ENCODE data around the gene IQCK. TPM values are rescaled to one million over a fixed set of nuclear protein-coding genes. Genes with fewer than 3 reads are reported as not detected.
A peak's percentile ranks its signal among the peaks of the same experiment; 100 is the strongest.

The IQCK gene
- total and polyA plus RNA-seq, 8 donors = 3.5 to 100.0 (median 13.6) TPM

GRCh38 chr16:19700319-19700781 lies 17.7 kb upstream of the IQCK start:
- WGBS, 5 donors = 33 to 38% (median 35%) methylated on average over 6 of the region's 6 CpGs
- no peaks in the 10 kb centered on the region for H3K27me3 ChIP-seq
- no peaks in the 10 kb centered on the region for H3K9me3 ChIP-seq
- intact Hi-C loops (cut with DNase I; ENCODE audit: low total_unique reads) = no loop called here
- DNase-seq = peak in 1 of 2 donors; percentile 52
- no peak overlapping the region for H3K4me3 ChIP-seq
- H3K36me3 ChIP-seq = peaks cover 7 to 69% (median 60%) of the 10 kb centered on the region in 4 donors
- H3K27ac ChIP-seq = peak overlapping the region; percentile 29 to 88 (median 77)
- H3K4me1 ChIP-seq = peaks cover 55 to 67% (median 61%) of the 10 kb centered on the region in 4 donors
- TF ChIP-seq EP300 (IDR thresholded peaks at IDR 0.05) = no peak
- no peak for TF ChIP-seq POLR2AphosphoS5 (IDR thresholded peaks at IDR 0.05)
- no peak for TF ChIP-seq POLR2A (IDR thresholded peaks at IDR 0.05)
- TF ChIP-seq CTCF (IDR thresholded peaks at IDR 0.05) = no peak

- no peak for TF ChIP-seq POLR2AphosphoS5 (IDR thresholded peaks at IDR 0.05)
- no peak for TF ChIP-seq POLR2A (IDR thresholded peaks at IDR 0.05)
- TF ChIP-seq CTCF (IDR thresholded peaks at IDR 0.05) = no peak
- TF ChIP-seq EP300 (IDR thresholded peaks at IDR 0.05) = no peak
- Histone ChIP-seq H3K36me3 (peaks cover 13 to 76% (median 68%) of the 10 kb centered on the region in 4 donors), H3K27me3 (no peaks in the 10 kb centered on the region), H3K27ac (peak overlapping the region in 3 of 5 donors; percentile 77 to 88 (median 82)), H3K4me1 (peaks cover 47 to 61% (median 54%) of the 10 kb centered on the region in 4 donors), H3K4me3 (no peak overlapping the region), H3K9me3 (no peaks in the 10 kb centered on the region)
- 72 to 88% (median 76%) methylated on average over 3 of the region's 3 CpGs for WGBS, 5 donors
- DNase-seq = no peak
- intact Hi-C loops (cut with DNase I; ENCODE audit: low total_unique reads) = no loop called here
These were observed 17.0 kb upstream of the IQCK start for GRCh38 chr16:19701091-19701490.

GRCh38 chr16:19703172-19703889 lies 14.7 kb upstream of the IQCK start:
- Histone ChIP-seq H3K27me3 (no peaks in the 10 kb centered on the region), H3K9me3 (no peaks in the 10 kb centered on the region), H3K4me1 (peaks cover 25 to 39% (median 31%) of the 10 kb centered on the region in 4 donors), H3K27ac (peak overlapping the region in 4 of 5 donors; percentile 30 to 81 (median 71)), H3K36me3 (peaks cover 23 to 96% (median 82%) of the 10 kb centered on the region in 4 donors), H3K4me3 (no peak overlapping the region)
- WGBS, 5 donors = 78 to 90% (median 88%) methylated on average over 6 of the region's 6 CpGs
- no peak for DNase-seq
- intact Hi-C loops (cut with DNase I; ENCODE audit: low total_unique reads) = no loop called here
- TF ChIP-seq POLR2AphosphoS5 (IDR thresholded peaks at IDR 0.05) (no peak), POLR2A (IDR thresholded peaks at IDR 0.05) (no peak), EP300 (IDR thresholded peaks at IDR 0.05) (no peak), CTCF (IDR thresholded peaks at IDR 0.05) (no peak)

GRCh38 chr16:19704321-19705145 lies 13.5 kb upstream of the IQCK start:
- H3K27me3 ChIP-seq = no peaks in the 10 kb centered on the region
- H3K4me1 ChIP-seq = peaks cover 15 to 27% (median 19%) of the 10 kb centered on the region in 4 donors
- peak in 1 of 3 donors; percentile 42 for TF ChIP-seq POLR2AphosphoS5 (IDR thresholded peaks at IDR 0.05)
- no peak for TF ChIP-seq EP300 (IDR thresholded peaks at IDR 0.05)
- no peak overlapping the region for H3K4me3 ChIP-seq
- DNase-seq = no peak
- H3K9me3 ChIP-seq = no peaks in the 10 kb centered on the region
- peaks cover 23 to 100% (median 87%) of the 10 kb centered on the region in 4 donors for H3K36me3 ChIP-seq
- peak overlapping the region; percentile 30 to 81 (median 69) for H3K27ac ChIP-seq
- intact Hi-C loops (cut with DNase I; ENCODE audit: low total_unique reads) = no loop called here
- 66 to 73% (median 71%) methylated on average over 18 of the region's 18 CpGs for WGBS, 5 donors

Measured in stomach (tissue), 9 donors.